HG03066 (cell line): ENCODE data around the gene RNASE9.
"Not testable (repeated sequence)": the region's sequence is repeated elsewhere in the genome, so short reads cannot be mapped to it uniquely, and the experiment has no call there.

Experiments
- ATAC-seq: cut with Tn5 transposase; IDR thresholded peaks from one replicate; pipeline ENCODE4 v1.9.1; 2021; ENCODE audit warnings: low read depth; ENCODE audit not compliant: unreplicated experiment

The RNASE9 gene

GRCh38 chr14:20560961-20561360, at the start of gene RNASE9:
TSS of gene RNASE9 (minus strand) at chr14:20561047.
- ATAC-seq, result no peak

- ATAC-seq, result no peak
Measured at GRCh38 chr14:20610002-20610765, 49.3 kb upstream of the RNASE9 start.

GRCh38 chr14:20609215-20610001, 48.6 kb upstream of the RNASE9 start:
- no peak for ATAC-seq

DNA sequence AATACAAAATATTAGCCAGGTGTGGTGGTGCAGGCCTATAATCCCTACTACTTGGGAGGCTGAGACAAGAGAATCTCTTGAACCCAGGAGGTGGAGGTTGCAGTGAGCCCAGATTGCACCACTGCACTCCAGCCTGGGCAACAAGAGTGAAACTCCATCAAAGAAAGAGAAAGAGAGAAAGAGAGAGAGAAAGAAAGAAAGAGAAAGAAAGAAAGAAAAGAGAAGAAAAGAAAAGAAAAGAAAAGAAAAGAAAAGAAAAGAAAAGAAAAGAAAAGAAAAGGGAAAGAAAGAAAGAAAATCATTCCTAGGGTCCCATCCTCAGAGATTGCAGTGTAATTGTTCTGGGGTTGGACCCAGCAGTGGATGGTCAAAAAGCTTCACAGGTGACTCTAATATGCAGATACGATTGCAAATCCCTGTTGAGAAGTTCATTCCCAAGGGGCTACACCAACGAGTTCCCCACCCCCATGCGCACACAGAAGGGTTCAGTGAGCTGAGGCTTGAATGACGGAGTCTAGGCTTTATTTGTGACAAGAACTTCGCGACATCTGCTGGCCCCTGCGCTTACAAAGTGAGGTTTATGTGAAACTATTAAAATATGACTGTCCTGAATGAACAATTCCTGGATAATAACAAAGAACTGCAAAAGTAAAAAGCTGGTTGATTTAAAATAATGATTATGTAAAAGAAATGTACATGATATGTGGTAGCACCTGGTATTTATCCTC, 47.7 kb upstream of the RNASE9 start:
- no peak for ATAC-seq

GRCh38 chr14:20607617-20608016, 46.8 kb upstream of the RNASE9 start:
- no peak for ATAC-seq

GRCh38 chr14:20606902-20607242, 46.0 kb upstream of the RNASE9 start:
- ATAC-seq, result no peak

DNA sequence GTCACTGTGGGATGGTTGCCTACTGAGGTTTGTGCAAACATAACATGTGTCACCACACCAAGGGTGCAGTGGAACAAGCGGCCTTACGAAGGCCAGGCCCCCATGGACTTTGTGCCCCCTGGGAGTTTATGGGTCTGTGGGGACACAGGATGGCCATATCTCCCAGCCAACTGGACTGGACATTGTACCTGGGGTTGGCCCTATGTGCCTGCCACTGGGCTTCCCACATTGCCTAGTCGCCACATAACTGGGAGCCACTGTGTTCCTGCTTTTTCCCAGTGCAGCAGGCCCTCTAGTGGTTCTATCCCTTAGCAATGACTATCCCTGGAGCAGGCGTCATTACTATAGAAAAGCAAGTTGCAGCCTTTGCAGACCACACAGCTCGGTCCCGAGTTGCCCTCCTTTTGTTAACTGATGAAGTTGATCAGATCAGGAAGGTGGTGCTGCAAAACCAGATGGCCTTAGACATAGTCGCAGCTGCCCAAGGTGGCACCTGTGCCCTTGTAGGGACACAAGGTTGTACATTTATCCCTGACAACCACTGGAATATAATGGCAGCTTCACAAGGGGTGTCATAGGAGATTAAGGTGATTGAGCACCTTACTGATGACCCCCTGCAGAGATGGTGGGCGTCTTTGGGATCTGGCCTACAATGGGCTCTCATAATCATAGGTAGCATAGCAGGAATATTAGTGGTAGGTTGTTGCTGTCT, 45.5 kb upstream of the RNASE9 start:
- ATAC-seq, result no peak

DNA sequence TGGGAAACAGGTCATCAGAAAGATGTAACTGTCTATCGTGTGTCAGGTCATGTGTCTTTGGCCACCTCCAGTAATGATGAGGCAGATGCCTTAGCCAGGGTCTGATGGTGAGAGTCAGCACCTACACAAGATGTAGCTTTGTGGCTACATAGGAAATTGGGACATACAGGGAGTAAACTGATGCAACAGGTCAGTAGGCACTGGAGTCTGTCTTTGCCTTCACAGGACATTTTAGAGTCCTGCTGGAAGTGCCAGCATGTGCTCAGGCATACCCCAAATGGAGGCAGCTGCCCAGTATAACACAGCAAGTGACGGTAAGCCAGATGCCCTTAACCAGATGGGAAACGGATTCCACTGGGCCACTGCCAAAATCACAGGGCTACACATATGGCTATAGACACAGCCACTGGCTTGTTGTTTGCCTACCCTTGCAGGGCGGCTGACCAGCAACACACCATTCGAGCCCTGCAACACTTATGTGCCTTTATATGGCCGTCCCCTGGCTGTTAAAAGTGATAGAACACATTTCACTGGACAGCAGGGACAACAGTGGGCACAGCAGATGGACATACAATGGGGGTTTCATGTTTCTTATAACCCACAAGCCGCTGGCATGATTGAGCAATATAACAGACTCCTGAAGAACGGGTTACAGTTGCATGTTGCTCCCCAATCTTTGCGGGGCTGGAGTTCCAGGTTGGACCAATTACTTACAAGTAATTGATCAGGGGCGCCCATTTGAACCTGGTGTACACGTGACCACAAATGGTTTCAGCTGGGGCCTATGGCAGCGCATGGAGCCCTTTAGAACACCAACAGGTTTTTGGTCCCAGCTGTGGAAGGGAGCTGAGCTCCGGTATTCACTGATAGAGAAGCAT, 43.2 kb upstream of the RNASE9 start:
- no peak for ATAC-seq

DNA sequence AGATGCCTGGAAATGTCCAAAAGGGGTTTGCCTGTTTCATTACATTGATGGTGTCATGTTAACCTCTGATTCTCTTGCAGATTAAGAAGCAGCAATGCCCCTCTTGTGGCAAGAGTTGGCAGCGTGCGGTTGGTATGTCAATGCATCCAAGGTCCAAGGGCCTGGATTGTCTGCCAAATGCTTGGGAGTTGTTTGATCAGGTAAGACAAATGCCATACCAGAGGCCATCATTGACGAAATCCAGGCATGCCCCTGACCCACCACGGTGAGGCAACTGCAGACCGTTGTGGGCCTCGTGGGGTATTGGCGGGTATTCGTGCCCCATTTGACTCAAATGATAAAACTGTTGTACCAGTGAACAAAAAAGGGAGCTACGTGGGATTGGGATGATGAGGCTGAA, 41.7 kb upstream of the RNASE9 start:
- no peak for ATAC-seq

DNA sequence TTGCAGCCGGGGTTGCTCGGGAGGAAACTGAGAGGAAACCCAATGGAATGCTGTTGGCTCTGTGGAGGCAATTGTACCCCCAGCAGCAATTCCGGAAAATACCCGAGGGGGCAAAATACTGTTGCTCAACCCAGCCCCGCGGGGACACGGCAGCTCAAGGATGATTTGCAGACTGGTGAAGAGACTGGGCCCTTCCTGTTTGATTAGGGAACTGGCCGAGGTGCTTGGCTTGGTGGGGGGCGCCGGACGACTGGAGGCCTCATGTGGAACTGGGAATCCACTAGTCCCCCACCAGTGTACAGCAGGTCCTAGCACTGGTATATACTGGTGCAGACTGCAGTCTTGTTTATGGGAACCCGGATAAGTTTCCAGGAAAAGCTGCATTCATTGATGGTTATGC, 40.7 kb upstream of the RNASE9 start:
- ATAC-seq, result no peak

DNA sequence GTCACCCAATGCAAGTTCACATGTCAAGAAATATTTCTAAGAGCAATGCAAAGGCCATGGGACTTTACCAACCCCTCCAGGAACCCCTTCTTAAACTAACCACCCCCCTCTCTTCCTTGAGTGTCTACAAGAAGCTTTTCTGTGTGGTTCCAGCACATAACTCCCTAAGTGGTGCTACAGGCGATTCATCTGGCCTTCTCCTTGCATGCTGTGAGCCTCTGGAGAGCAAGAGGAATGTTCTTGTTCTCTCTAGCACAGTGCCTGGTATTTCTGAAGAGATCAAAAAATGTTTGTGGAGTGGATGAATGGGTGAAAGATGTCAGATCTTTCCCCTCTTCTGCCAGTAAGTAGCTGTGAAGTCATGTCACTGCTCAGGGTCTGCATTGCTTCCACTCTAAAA, 36.3 kb upstream of the RNASE9 start:
- no peak for ATAC-seq

- ATAC-seq, result not testable (repeated sequence)
Measured at GRCh38 chr14:20595726-20596125, 34.9 kb upstream of the RNASE9 start.

GRCh38 chr14:20592574-20592973, 31.7 kb upstream of the RNASE9 start:
- ATAC-seq, result no peak

DNA sequence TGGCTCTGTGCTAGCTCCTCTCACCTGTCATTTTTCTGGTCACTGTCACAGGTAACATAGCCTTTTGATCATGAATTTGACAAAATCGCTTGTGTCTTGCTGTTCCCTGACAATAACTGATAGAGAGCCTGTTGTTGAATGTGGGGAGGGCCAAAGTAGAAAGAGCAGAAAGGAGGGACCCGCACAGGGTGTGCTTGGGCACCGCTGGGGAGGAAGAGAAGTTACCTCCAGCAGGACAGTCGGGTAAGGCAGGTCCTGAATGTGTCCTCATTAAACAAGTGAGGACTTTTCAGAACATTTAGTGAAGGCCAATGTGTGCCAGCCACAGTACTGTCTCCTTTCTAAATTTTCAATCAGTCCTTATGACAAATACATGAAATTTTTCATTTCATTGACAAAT, 30.4 kb upstream of the RNASE9 start, which contains the start of gene RNASE12:
Gene RNASE12 (minus strand): TSS at position 142 of the 400 bp plus-strand sequence. CDS start 653 bp downstream, outside the sequence.
- ATAC-seq, result no peak

DNA sequence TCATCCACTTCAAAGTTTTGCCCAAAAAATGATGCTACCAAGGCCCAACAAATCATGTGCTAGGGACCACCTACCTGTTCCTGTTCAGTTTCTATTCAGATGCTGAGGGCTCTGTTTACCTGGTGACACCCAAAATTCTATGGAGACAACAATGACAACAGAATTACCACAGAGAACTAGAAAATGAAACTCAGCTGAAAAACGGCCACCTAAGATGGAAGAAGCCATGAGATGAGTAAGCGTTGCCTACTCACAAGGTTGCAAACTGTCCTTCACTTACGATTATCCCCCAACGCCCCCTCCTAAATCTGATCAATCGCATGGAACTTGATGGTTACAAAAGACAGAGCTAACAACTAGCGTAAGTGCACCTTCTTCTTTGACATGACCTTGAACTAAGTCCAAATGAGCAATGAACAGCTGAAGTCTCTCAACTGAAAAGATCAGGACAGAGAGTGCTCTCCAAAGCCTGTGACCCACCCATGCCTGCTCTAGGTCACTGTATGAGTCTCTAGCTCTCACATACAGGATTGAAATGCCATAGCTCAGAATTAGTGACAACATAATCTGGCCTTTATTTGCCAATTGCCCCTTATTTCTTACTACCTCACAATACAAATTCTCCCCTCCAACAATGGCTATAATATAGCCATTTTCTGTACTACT, 26.8 kb upstream of the RNASE9 start, which contains the start of gene RNASE11:
Gene RNASE11 (minus strand): TSS at position 513 of the 666 bp plus-strand sequence.
- no peak for ATAC-seq

- ATAC-seq, result no peak
Measured at GRCh38 chr14:20583908-20584307, 23.1 kb upstream of the RNASE9 start.

- no peak for ATAC-seq
Measured at GRCh38 chr14:20583142-20583541, 22.3 kb upstream of the RNASE9 start.

GRCh38 chr14:20580242-20580641, 19.4 kb upstream of the RNASE9 start:
- ATAC-seq, result no peak
